SU-DHL-6 (cell line): Measurements from ENCODE around the gene HMGB4.

ENCODE experiments used
- H2AFZ ChIP-seq: fragments of 200-600 bp; sonication (generic); 2 replicates; pipeline ENCODE4 v1.6.1; 2014; ENCODE audit warnings: low read depth, mild to moderate bottlenecking, moderate library complexity, mixed read lengths, antibody characterized with exemption, low read length; ENCODE audit not compliant: severe bottlenecking
- H3F3A ChIP-seq: fragments of 200-600 bp; shearing (Covaris generic); 2 replicates; pipeline ENCODE4 v1.6.0; 2016; ENCODE audit warnings: antibody characterized with exemption, mild to moderate bottlenecking; ENCODE audit not compliant: insufficient read depth
- H3K27ac ChIP-seq: fragments of 200-600 bp; sonication (generic); 2 replicates; pipeline ENCODE4 v1.5.1; 2016; ENCODE audit warnings: low read depth, mild to moderate bottlenecking, low read length, moderate library complexity, mixed read lengths
- H3K27me3 ChIP-seq: fragments of 200-600 bp; sonication (generic), shearing (Covaris generic); 2 replicates; pipeline ENCODE4 v1.6.0; 2014; ENCODE audit warnings: mild to moderate bottlenecking, low read length
- H3K36me3 ChIP-seq: fragments of 200-600 bp; sonication (generic); 2 replicates; pipeline ENCODE4 v1.6.1; 2014; ENCODE audit warnings: mild to moderate bottlenecking, low read length, mixed read lengths
- H3K4me2 ChIP-seq: fragments of 300-600, 200-600 bp; shearing (Covaris generic), sonication (generic); 2 replicates; pipeline ENCODE4 v1.6.0; 2014; ENCODE audit warnings: low read length, low read depth, mild to moderate bottlenecking; ENCODE audit not compliant: poor library complexity, severe bottlenecking
- H3K4me3 ChIP-seq: fragments of 200-600 bp; sonication (generic); 2 replicates; pipeline ENCODE4 v1.5.1; 2014; ENCODE audit warnings: antibody characterized with exemption, low read length, mild to moderate bottlenecking, mixed read lengths; ENCODE audit not compliant: insufficient read depth, poor library complexity, severe bottlenecking
- H3K79me2 ChIP-seq: fragments of 200-600 bp; sonication (generic); 2 replicates; pipeline ENCODE4 v1.6.1; 2014; ENCODE audit warnings: mild to moderate bottlenecking, low read length, moderate library complexity; ENCODE audit not compliant: insufficient read depth
- H3K9ac ChIP-seq: fragments of 200-600 bp; sonication (generic); 2 replicates; pipeline ENCODE4 v1.7.0; 2014; ENCODE audit warnings: mild to moderate bottlenecking, low read length
- H3K9me2 ChIP-seq: fragments of 200-600 bp; sonication (generic); replicated peaks from 2 replicates; pipeline ENCODE4 v1.6.1; 2014; ENCODE audit warnings: low read length; ENCODE audit not compliant: insufficient read depth
- H3K9me3 ChIP-seq: fragments of 200-600 bp; sonication (generic); 2 replicates; pipeline ENCODE4 v1.6.1; 2014; ENCODE audit warnings: low read length, mixed read lengths; ENCODE audit not compliant: insufficient read depth
- H4K20me1 ChIP-seq: fragments of 200-600 bp; sonication (generic); 2 replicates; pipeline ENCODE4 v1.6.1; 2014; ENCODE audit warnings: low read depth, mild to moderate bottlenecking, antibody characterized with exemption, low read length, moderate library complexity, mixed read lengths
- CTCF ChIP-seq: fragments of 200-600 bp; sonication (generic); IDR thresholded peaks from one replicate; pipeline ENCODE4 v1.5.1; 2017; ENCODE audit warnings: antibody characterized with exemption, mild to moderate bottlenecking, low read length, moderate library complexity; ENCODE audit not compliant: insufficient read depth, poor library complexity, severe bottlenecking
- EZH2phosphoT487 ChIP-seq: fragments of 200-600 bp; sonication (generic), shearing (Covaris generic); conservative IDR thresholded peaks from 2 replicates; pipeline ENCODE4 v1.6.1; 2018; ENCODE audit warnings: mild to moderate bottlenecking, antibody characterized with exemption, low read length, moderate library complexity, mixed read lengths

HMGB4 gene

DNA sequence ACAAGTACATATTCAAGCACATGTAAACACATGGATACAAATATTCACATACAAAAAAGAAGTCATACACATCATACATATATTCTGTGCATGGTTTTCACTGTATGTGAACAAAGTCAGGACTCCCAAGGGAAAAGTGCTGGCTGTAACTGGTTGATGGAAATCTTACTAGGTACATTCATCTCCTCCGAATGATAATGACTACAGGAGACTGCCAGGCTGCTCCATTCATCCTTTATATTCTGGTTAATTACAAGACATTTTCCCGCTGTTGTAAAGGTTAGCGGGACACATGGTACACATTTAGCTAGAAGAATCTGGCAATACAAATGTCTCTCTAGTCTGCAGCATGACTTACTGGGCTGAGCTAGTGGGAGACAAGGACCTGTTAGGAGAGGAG lies 26.2 kb upstream of the HMGB4 start:
- no peaks in the 10 kb centered on the region for H4K20me1 ChIP-seq
- H3K9ac ChIP-seq, result no peak overlapping the region
- TF ChIP-seq CTCF (no peak), EZH2phosphoT487 (no peak)
- no peaks in the 10 kb centered on the region for H3K9me2 ChIP-seq
- H3K79me2 ChIP-seq, result no peaks in the 10 kb centered on the region
- no peak overlapping the region for H3K4me2 ChIP-seq
- no peak overlapping the region for H3K27ac ChIP-seq
- H3K36me3 ChIP-seq, result no peaks in the 10 kb centered on the region
- H3K4me3 ChIP-seq, result no peak overlapping the region
- H2AFZ ChIP-seq, result no peak overlapping the region
- no peaks in the 10 kb centered on the region for H3K9me3 ChIP-seq
- H3F3A ChIP-seq, result no peaks in the 10 kb centered on the region
- H3K27me3 ChIP-seq, result no peaks in the 10 kb centered on the region

GRCh38 chr1:33841494-33841893 lies 22.4 kb upstream of the HMGB4 start:
- Histone ChIP-seq H3K9ac (no peak overlapping the region), H3K4me2 (no peak overlapping the region), H3K4me3 (no peak overlapping the region), H3K27ac (no peak overlapping the region), H4K20me1 (no peaks in the 10 kb centered on the region), H3K9me3 (no peaks in the 10 kb centered on the region), H3F3A (no peaks in the 10 kb centered on the region), H3K9me2 (no peaks in the 10 kb centered on the region), H3K79me2 (no peaks in the 10 kb centered on the region), H3K27me3 (no peaks in the 10 kb centered on the region), H2AFZ (no peak overlapping the region), H3K36me3 (no peaks in the 10 kb centered on the region)
- TF ChIP-seq EZH2phosphoT487 (no peak), CTCF (no peak)

GRCh38 chr1:33842348-33842747 lies 21.5 kb upstream of the HMGB4 start:
- Histone ChIP-seq H2AFZ (no peak overlapping the region), H3K27ac (no peak overlapping the region), H3F3A (no peaks in the 10 kb centered on the region), H3K4me3 (no peak overlapping the region), H4K20me1 (no peaks in the 10 kb centered on the region), H3K36me3 (no peaks in the 10 kb centered on the region), H3K9ac (no peak overlapping the region), H3K27me3 (no peaks in the 10 kb centered on the region), H3K79me2 (no peaks in the 10 kb centered on the region), H3K9me3 (no peaks in the 10 kb centered on the region), H3K4me2 (no peak overlapping the region), H3K9me2 (no peaks in the 10 kb centered on the region)
- TF ChIP-seq CTCF (no peak), EZH2phosphoT487 (no peak)

GRCh38 chr1:33844166-33844565 lies 19.7 kb upstream of the HMGB4 start:
- Histone ChIP-seq H3F3A (no peaks in the 10 kb centered on the region), H3K9me3 (no peaks in the 10 kb centered on the region), H3K4me3 (no peak overlapping the region), H4K20me1 (no peaks in the 10 kb centered on the region), H3K9ac (no peak overlapping the region), H3K9me2 (no peaks in the 10 kb centered on the region), H2AFZ (no peak overlapping the region), H3K27ac (no peak overlapping the region), H3K4me2 (no peak overlapping the region), H3K79me2 (no peaks in the 10 kb centered on the region), H3K27me3 (no peaks in the 10 kb centered on the region), H3K36me3 (no peaks in the 10 kb centered on the region)
- no peak for TF ChIP-seq EZH2phosphoT487
- no peak for TF ChIP-seq CTCF
